Stomach smooth muscle (tissue), 2 donors: ENCODE results near the gene RAC2.
"Not testable (repeated sequence)": the region's sequence is repeated elsewhere in the genome, so short reads cannot be mapped to it uniquely, and the experiment has no call there.

Experiments used
- H3K27ac ChIP-seq: one replicate; pipeline ENCODE4 v1.7.0; 2013; ENCODE audit warnings: mild to moderate bottlenecking, low read length, inconsistent platforms
- H3K27me3 ChIP-seq, 2 donors: one replicate each; pipeline ENCODE4 v1.7.0; 2013; ENCODE audit warnings: low read length in 2 of 2; ENCODE audit not compliant: insufficient read depth in 2 of 2, control insufficient read depth in 1 of 2
- H3K36me3 ChIP-seq, 2 donors: one replicate each; pipeline ENCODE4 v1.7.0; 2013; ENCODE audit warnings: low read length in 2 of 2; ENCODE audit not compliant: control insufficient read depth in 2 of 2, insufficient read depth in 2 of 2
- H3K4me1 ChIP-seq: one replicate; pipeline ENCODE4 v1.7.0; 2013; ENCODE audit warnings: low read length; ENCODE audit not compliant: control insufficient read depth, insufficient read depth
- H3K4me3 ChIP-seq, 2 donors: one replicate each; pipeline ENCODE4 v1.7.0; 2013; ENCODE audit warnings: low read length in 2 of 2
- H3K9ac ChIP-seq, 2 donors: one replicate each; pipeline ENCODE4 v1.7.0; 2013; ENCODE audit warnings: low read length in 2 of 2, mild to moderate bottlenecking in 1 of 2
- H3K9me3 ChIP-seq, 2 donors: one replicate each; pipeline ENCODE4 v1.7.0; 2013; ENCODE audit warnings: low read length in 2 of 2; ENCODE audit not compliant: control insufficient read depth in 2 of 2
- donor health status: healthy.
- donor health status: Pancreatic carcinoma.

RAC2 gene

GRCh38 chr22:37233371-37233750, 10.7 kb downstream of the RAC2 start:
- not testable (repeated sequence) for H3K9me3 ChIP-seq, H3K36me3 ChIP-seq, H3K9ac ChIP-seq, H3K4me1 ChIP-seq, H3K27ac ChIP-seq, H3K4me3 ChIP-seq
- H3K27me3 ChIP-seq: peaks cover 20 to 27% of the 10 kb centered on the region in 2 donors

- H3K27me3 ChIP-seq: peaks cover 20 to 29% of the 10 kb centered on the region in 2 donors
Observed at GRCh38 chr22:37232140-37232998, 11.7 kb downstream of the RAC2 start.

GRCh38 chr22:37231406-37232139, 12.5 kb downstream of the RAC2 start:
- H3K4me1 ChIP-seq: no peaks in the 10 kb centered on the region
- no peak overlapping the region for H3K27ac ChIP-seq
- H3K4me3 ChIP-seq: no peak overlapping the region
- H3K27me3 ChIP-seq: peaks cover 20 to 29% of the 10 kb centered on the region in 2 donors
- no peaks in the 10 kb centered on the region for H3K36me3 ChIP-seq
- H3K9ac ChIP-seq: no peak overlapping the region
- H3K9me3 ChIP-seq: no peaks in the 10 kb centered on the region

More at GRCh38 chr22:37232140-37232998, 11.7 kb downstream of the RAC2 start:
- H3K9ac ChIP-seq: no peak overlapping the region
- no peaks in the 10 kb centered on the region for H3K9me3 ChIP-seq
- H3K36me3 ChIP-seq: no peaks in the 10 kb centered on the region
- no peak overlapping the region for H3K27ac ChIP-seq
- no peaks in the 10 kb centered on the region for H3K4me1 ChIP-seq
- no peak overlapping the region for H3K4me3 ChIP-seq

GRCh38 chr22:37230673-37231405, 13.2 kb downstream of the RAC2 start:
- Histone ChIP-seq H3K36me3 (no peaks in the 10 kb centered on the region), H3K27ac (no peak overlapping the region), H3K9me3 (no peaks in the 10 kb centered on the region), H3K9ac (no peak overlapping the region), H3K4me3 (no peak overlapping the region), H3K4me1 (no peaks in the 10 kb centered on the region), H3K27me3 (peaks cover 16 to 25% of the 10 kb centered on the region in 2 donors)

GRCh38 chr22:37229805-37230672, 14.0 kb downstream of the RAC2 start:
- Histone ChIP-seq H3K27me3 (peaks cover 12 to 17% of the 10 kb centered on the region in 2 donors), H3K4me1 (no peaks in the 10 kb centered on the region), H3K4me3 (no peak overlapping the region), H3K9ac (no peak overlapping the region), H3K36me3 (no peaks in the 10 kb centered on the region), H3K27ac (no peak overlapping the region), H3K9me3 (no peaks in the 10 kb centered on the region)

- Histone ChIP-seq H3K4me3 (no peak overlapping the region), H3K27ac (no peak overlapping the region), H3K9me3 (no peaks in the 10 kb centered on the region), H3K36me3 (no peaks in the 10 kb centered on the region), H3K27me3 (peaks cover 6 to 13% of the 10 kb centered on the region in 2 donors), H3K9ac (no peak overlapping the region), H3K4me1 (no peaks in the 10 kb centered on the region)
Observed at GRCh38 chr22:37229012-37229804, 14.9 kb downstream of the RAC2 start.

GRCh38 chr22:37228106-37229011, 15.7 kb downstream of the RAC2 start:
- H3K27ac ChIP-seq: no peak overlapping the region
- no peak overlapping the region for H3K4me3 ChIP-seq
- H3K4me1 ChIP-seq: no peaks in the 10 kb centered on the region
- H3K9me3 ChIP-seq: no peaks in the 10 kb centered on the region
- no peak overlapping the region for H3K9ac ChIP-seq
- no peaks in the 10 kb centered on the region for H3K36me3 ChIP-seq
- peaks cover 0 to 9% of the 10 kb centered on the region in 2 donors for H3K27me3 ChIP-seq

GRCh38 chr22:37226514-37226913, 17.6 kb downstream of the RAC2 start:
- Histone ChIP-seq H3K36me3 (no peaks in the 10 kb centered on the region), H3K4me3 (no peak overlapping the region), H3K27me3 (peaks cover 0 to 6% of the 10 kb centered on the region in 2 donors), H3K9ac (no peak overlapping the region), H3K27ac (no peak overlapping the region), H3K4me1 (no peaks in the 10 kb centered on the region), H3K9me3 (peaks cover 0 to 2% of the 10 kb centered on the region in 2 donors)

GRCh38 chr22:37226087-37226486, 18.0 kb downstream of the RAC2 start:
- no peaks in the 10 kb centered on the region for H3K4me1 ChIP-seq
- H3K9me3 ChIP-seq: peaks cover 0 to 6% of the 10 kb centered on the region in 2 donors
- no peak overlapping the region for H3K9ac ChIP-seq
- H3K4me3 ChIP-seq: no peak overlapping the region
- no peaks in the 10 kb centered on the region for H3K36me3 ChIP-seq
- H3K27me3 ChIP-seq: peaks cover 0 to 7% of the 10 kb centered on the region in 2 donors
- H3K27ac ChIP-seq: no peak overlapping the region
